ENCODE measurements around the gene MIP. TPM values are rescaled to one million over a fixed set of nuclear protein-coding genes. Genes with fewer than 3 reads are reported as not detected.

Gene MIP
- total RNA-seq (2022; extraction: Qiagen RNA extraction): 0.15 TPM in 1 of 5 replicates, not detected in the others

GRCh38 chr12:56454557-56454956 lies at the start of gene MIP:
Gene MIP (minus strand): TSS chr12:56454657. CDS start chr12:56454613, 44 bp downstream.

GRCh38 chr12:56488041-56488955 lies 33.8 kb upstream of the MIP start, which contains the start of gene GLS2:
Gene GLS2 (minus strand): TSS chr12:56488161. CDS start chr12:56488118, 43 bp downstream.

GRCh38 chr12:56468216-56469006 lies 14.0 kb upstream of the MIP start, which contains the start of gene SPRYD4:
Gene SPRYD4 (plus strand): TSS chr12:56468578. CDS start chr12:56468592, 14 bp downstream.

GRCh38 chr12:56448860-56449621 lies 5.4 kb downstream of the MIP start, which contains the start of gene TIMELESS:
Gene TIMELESS (minus strand): TSS chr12:56449426. CDS start chr12:56434170, 15,256 bp downstream.

Other genes starting within 250 kb of the MIP start
- 21.6 to 27.4 TPM (median 26.5 TPM) in 5 replicates for gene RNF41, start 232.7 kb downstream of the MIP start, total RNA-seq (2022; extraction: Qiagen RNA extraction)
- 54.2 to 64.3 TPM (median 59.9 TPM) in 5 replicates for gene NABP2, start 230.3 kb downstream of the MIP start, total RNA-seq (2022; extraction: Qiagen RNA extraction)
- 0.09 TPM in 1 of 5 replicates, not detected in the others for gene SLC39A5, start 224.6 kb downstream of the MIP start, total RNA-seq (2022; extraction: Qiagen RNA extraction)
- 29.4 to 50.6 TPM (median 47.0 TPM) in 5 replicates for gene ANKRD52, start 196.3 kb downstream of the MIP start, total RNA-seq (2022; extraction: Qiagen RNA extraction)
- gene COQ10A, start 187.7 kb downstream of the MIP start, total RNA-seq (2022; extraction: Qiagen RNA extraction): 12.6 to 15.7 TPM (median 15.3 TPM) in 5 replicates
- gene CS, start 154.3 kb downstream of the MIP start, total RNA-seq (2022; extraction: Qiagen RNA extraction): 165 to 177 TPM (median 167 TPM) in 5 replicates
- gene CNPY2, start 138.7 kb downstream of the MIP start, total RNA-seq (2022; extraction: Qiagen RNA extraction): 120 to 144 TPM (median 126 TPM) in 5 replicates
- gene PAN2, start 120.7 kb downstream of the MIP start, total RNA-seq (2022; extraction: Qiagen RNA extraction): 11.3 to 14.3 TPM (median 14.2 TPM) in 5 replicates
- gene IL23A, start 115.8 kb downstream of the MIP start, total RNA-seq (2022; extraction: Qiagen RNA extraction): 0.17 to 0.49 TPM (median 0.32 TPM) in 4 of 5 replicates, not detected in the other
- gene STAT2, start 94.5 kb downstream of the MIP start, total RNA-seq (2022; extraction: Qiagen RNA extraction): 7.6 to 13.7 TPM (median 11.1 TPM) in 5 replicates
- gene APOF, start 91.8 kb downstream of the MIP start, total RNA-seq (2022; extraction: Qiagen RNA extraction): not detected in 5 replicates
- 27.2 to 40.2 TPM (median 36.9 TPM) in 5 replicates for gene TIMELESS, start 5.2 kb downstream of the MIP start, total RNA-seq (2022; extraction: Qiagen RNA extraction)
- gene SPRYD4, start 13.9 kb upstream of the MIP start, total RNA-seq (2022; extraction: Qiagen RNA extraction): 1.5 to 2.0 TPM (median 1.8 TPM) in 5 replicates
- 0.07 to 0.28 TPM (median 0.11 TPM) in 5 replicates for gene GLS2, start 33.5 kb upstream of the MIP start, total RNA-seq (2022; extraction: Qiagen RNA extraction)
- 10.0 to 15.1 TPM (median 12.5 TPM) in 5 replicates for gene RBMS2, start 67.2 kb upstream of the MIP start, total RNA-seq (2022; extraction: Qiagen RNA extraction)
- 23.1 to 50.4 TPM (median 45.3 TPM) in 5 replicates for gene BAZ2A, start 175.7 kb upstream of the MIP start, total RNA-seq (2022; extraction: Qiagen RNA extraction)
- gene ATP5F1B, start 191.3 kb upstream of the MIP start, total RNA-seq (2022; extraction: Qiagen RNA extraction): 802 to 906 TPM (median 881 TPM) in 5 replicates
- gene PTGES3, start 233.6 kb upstream of the MIP start, total RNA-seq (2022; extraction: Qiagen RNA extraction): 349 to 414 TPM (median 400 TPM) in 5 replicates

All from A549 treated with dexamethasone at 1 μM for 4 hours (cell line).